Measurements from ENCODE around the gene PIGU.

PIGU gene

DNA sequence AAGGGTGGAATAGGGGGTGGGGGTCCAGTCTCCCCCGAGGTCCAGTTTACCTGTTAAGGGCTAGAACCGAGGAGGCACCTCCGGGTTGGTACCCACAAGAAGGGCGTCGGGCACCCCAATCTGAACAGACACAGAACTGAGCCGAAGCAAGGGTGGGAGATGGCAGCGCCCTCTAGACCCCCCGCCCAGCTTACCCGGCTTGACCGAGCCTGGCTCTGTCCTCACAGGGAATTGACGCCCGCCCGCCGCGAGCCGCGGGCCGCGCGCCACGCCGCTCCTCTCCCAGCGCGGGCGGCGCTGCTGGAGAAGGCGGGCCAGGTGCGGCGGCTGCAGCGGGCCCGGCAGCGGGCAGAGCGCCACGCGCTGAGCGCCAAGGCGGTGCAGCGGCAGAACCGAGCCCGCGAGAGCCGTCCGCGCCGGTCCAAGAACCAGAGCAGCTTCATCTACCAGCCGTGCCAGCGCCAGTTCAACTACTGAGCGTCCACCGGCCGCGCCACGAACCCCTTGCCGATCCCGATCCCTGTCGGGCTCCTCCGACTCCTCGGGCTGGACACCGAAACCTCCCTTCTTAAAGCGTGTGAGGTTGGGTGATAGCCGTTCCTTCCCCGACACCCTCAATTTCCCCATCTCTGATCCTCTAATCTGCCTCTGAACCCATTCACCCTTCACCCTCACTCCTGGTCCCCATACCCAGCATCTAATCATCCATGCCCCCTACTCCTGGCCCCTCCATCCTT lies 33.1 kb upstream of the PIGU start:
- TF ChIP-seq, protein P1, sequence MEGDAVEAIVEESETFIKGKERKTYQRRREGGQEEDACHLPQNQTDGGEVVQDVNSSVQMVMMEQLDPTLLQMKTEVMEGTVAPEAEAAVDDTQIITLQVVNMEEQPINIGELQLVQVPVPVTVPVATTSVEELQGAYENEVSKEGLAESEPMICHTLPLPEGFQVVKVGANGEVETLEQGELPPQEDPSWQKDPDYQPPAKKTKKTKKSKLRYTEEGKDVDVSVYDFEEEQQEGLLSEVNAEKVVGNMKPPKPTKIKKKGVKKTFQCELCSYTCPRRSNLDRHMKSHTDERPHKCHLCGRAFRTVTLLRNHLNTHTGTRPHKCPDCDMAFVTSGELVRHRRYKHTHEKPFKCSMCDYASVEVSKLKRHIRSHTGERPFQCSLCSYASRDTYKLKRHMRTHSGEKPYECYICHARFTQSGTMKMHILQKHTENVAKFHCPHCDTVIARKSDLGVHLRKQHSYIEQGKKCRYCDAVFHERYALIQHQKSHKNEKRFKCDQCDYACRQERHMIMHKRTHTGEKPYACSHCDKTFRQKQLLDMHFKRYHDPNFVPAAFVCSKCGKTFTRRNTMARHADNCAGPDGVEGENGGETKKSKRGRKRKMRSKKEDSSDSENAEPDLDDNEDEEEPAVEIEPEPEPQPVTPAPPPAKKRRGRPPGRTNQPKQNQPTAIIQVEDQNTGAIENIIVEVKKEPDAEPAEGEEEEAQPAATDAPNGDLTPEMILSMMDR (conservative IDR thresholded peaks at IDR 0.05; ENCODE audit: low read depth, low read length) = peak; percentile 35
- no peak for DNase-seq (ENCODE audit: low read depth)
- H3K4me3 ChIP-seq (ENCODE audit: low read length) = peak overlapping the region; percentile 60

DNA sequence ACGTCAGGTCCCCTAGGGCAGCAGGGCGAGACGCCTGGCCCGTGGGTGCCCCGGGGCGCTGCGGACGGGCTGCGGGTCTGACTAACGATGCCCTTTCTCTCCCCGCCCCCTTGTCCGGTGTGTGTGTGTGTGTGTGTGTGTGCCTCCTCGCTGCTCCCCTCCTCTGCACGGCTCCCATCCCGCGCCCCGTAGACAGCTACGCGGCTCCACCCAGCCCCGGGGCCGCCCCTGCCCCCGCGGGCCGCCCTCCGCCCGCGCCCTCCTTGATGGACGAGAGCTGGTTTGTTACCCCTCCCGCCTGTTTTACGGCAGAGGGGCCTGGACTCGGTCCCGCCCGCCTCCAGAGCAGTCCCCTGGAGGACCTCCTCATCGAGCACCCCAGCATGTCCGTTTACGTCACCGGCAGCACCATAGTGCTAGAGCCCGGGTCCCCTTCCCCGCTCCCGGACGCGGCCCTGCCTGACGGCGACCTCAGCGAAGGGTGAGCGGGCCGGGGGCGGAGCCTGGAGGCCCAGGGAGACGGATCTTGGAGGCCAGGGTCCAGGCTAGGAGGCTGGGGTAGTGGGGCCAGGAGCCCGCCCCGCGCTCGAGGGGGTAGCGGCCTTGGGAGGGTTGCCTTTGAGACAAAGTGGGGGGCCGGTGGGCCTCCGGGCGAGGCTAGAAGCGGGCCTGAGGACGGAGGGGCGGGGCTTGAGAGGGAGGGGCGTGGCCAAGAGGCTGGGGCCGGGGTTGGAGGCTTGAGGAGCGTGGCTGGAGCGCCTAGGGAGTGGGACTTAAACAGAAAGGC lies 32.3 kb upstream of the PIGU start:
- peak overlapping the region; percentile 60 for H3K4me3 ChIP-seq (ENCODE audit: low read length)
- no peak for DNase-seq (ENCODE audit: low read depth)
- TF ChIP-seq, protein P1 (conservative IDR thresholded peaks at IDR 0.05; ENCODE audit: low read depth, low read length) = no peak

DNA sequence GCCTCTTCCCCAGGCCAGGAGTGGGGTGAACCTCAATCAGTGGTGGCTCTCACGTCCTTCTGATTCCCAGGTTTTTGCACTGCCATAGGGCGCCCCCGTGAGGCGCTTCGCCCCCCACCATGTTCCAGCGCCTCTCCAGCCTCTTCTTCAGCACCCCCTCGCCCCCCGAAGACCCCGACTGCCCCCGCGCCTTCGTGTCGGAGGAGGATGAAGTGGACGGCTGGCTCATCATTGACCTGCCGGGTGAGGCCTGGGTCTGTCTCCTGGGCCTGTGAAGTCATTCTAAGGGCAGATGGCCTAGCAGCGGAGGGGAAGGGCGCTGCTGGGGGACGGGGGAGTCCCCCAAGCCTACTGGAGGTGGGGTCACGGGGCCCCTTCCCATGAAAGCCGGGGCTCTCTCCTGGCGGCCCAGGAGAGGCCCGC lies 31.7 kb upstream of the PIGU start:
- no peak for DNase-seq (ENCODE audit: low read depth)
- TF ChIP-seq, protein P1 (conservative IDR thresholded peaks at IDR 0.05; ENCODE audit: low read depth, low read length) = peak; percentile 56
- peak overlapping the region; percentile 60 for H3K4me3 ChIP-seq (ENCODE audit: low read length)

DNA sequence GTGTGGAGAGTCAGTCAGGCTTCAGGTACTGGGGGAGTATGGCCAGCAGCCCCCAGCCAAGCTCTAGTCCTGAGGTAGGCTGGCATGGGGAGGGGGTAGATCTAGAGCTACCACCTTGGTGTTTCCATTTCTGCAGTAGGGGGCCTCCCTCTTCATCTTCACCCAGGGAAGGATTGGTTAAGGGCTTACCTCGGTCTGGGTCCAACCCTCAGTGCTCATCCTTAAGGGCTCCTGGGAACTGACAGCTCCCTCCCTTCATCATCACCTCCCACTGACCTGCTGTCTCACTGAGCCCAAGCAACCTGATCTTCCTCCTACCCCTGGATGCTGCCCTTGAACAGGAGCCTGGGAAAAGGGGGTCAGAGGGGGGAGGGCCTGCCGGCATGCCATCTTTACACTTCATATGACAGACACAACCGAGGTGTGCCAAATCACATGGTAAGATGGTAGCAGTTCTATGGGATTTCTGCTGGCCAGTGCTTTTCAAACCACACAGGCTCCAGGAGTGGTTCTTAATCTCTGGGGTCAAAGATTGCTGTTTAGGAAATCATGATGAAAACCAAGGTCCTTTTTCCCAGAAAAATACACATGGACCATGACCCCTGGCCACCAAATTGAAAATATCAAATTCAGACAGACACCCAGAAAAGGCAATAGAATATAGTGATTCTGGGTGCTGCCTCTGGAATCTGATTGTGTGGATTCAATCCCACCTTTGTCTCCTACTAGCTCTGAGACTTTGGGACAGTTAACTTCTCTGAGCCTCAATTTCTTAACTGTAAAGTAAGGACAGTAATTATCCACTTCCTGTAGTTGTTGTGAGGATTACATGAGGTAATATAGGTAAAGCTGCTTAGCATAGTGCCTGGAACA lies 30.3 kb upstream of the PIGU start:
- no peak for DNase-seq (ENCODE audit: low read depth)
- H3K4me3 ChIP-seq (ENCODE audit: low read length) = no peak overlapping the region
- TF ChIP-seq, protein P1 (conservative IDR thresholded peaks at IDR 0.05; ENCODE audit: low read depth, low read length) = no peak

DNA sequence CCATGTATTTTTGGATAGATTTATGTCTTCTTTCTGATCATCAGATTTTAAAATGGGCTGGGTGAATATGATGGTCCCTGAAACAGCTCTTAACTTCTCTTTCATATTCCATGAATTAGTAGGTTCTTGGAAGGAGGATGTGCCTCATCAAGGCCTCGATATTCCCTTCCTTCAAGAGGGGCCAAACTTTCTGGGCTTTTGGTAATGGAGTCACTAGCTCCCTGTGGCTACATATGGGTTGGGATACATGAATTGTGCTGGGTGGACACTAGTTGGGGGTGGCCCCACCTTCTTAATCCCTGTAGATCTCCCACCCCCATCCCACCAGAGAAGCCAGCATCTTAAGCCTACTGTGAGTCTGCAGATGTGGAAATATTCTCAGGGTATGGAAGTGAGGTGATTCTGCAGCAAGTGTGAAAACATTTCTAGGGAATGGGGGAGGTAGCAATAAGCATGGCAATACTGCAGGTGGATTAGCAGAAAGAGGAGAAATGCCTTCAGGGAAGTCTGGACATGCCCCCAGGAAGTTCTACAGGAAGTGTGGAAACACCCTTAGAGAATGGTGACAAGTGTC lies 29.5 kb upstream of the PIGU start:
- no peak overlapping the region for H3K4me3 ChIP-seq (ENCODE audit: low read length)
- no peak for DNase-seq (ENCODE audit: low read depth)
- TF ChIP-seq, protein P1 (conservative IDR thresholded peaks at IDR 0.05; ENCODE audit: low read depth, low read length) = no peak

DNA sequence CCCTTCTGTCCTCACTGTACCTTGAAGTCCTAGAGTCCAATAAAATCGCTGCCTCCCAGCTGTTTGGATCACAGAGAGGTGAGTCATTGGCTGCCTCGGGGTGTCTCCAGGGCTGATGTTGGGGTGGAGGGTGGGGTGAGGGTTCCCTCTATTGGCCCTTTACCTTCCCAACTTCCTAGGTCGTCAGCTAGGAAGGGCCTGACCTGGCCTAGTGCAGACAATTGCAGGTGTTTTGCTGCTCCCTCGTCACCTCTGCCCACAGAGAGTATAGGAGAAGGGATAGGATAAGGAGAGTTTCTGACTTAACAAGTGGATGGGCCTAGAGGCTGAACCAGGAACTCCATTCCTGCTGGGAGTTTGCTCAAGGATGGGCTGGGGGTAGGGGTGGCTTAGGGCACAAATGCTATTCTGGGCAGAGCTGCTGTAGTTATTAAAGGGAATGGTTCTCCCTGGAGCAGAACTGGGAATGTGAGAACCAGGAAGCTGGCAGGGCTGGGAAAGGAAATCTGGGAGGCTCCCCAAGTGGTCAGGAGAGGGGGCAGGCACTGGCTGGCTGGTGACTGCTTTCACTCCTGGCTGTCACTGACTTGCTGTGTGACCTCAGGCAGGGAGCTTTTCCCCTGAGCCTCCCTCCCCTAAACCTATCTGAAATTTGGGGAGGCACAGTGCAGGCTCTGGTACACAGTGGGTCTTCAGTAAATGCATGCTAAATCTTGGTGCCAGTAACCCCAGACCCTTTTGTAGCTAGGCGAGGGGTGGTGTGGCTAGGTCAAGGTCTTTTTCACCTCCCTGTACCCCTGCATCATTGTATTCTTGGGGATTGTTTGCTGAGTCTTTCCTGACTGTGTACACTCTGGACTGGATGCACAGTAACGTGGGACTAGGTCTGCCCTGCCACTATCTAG lies 28.8 kb upstream of the PIGU start:
- H3K4me3 ChIP-seq (ENCODE audit: low read length) = peak overlapping the region; percentile 89
- TF ChIP-seq, protein P1 (conservative IDR thresholded peaks at IDR 0.05; ENCODE audit: low read depth, low read length) = peak; percentile 5
- DNase-seq (ENCODE audit: low read depth) = no peak

Measured in retinal pigment epithelial cell (primary cell).